HepG2 (cell line): ENCODE data around the gene PDIK1L. TPM values are rescaled to one million over a fixed set of nuclear protein-coding genes. Genes with fewer than 3 reads are reported as not detected.
A peak's percentile ranks its signal among the peaks of the same experiment; 100 is the strongest.

Experiments
- FOXO1 ChIP-seq: sonication (generic); formaldehyde crosslinking; IDR thresholded peaks from 2 replicates; pipeline ENCODE4 v1.4.0; 2020; ENCODE audit warnings: missing genetic modification reagents
- HHEX ChIP-seq: IDR thresholded peaks from 2 replicates; pipeline ENCODE4 v1.6.1; 2016; ENCODE audit warnings: control low read depth
- HNRNPH1 ChIP-seq: fragments of 200-400 bp; formaldehyde crosslinking; optimal IDR thresholded peaks from 2 replicates; pipeline ENCODE3; 2017; ENCODE audit warnings: mild to moderate bottlenecking, low read depth, low read length
- KLF16 ChIP-seq, 2 experiments: sonication (generic) in 1 of 2; formaldehyde crosslinking in 1 of 2; IDR thresholded peaks; 2 replicates each; pipeline versions ENCODE4 v1.6.1 to v1.8.0; 2016 to 2023; ENCODE audit warnings: missing genetic modification reagents in 2 of 2, missing compliant biosample characterization in 1 of 2
- MLLT10 ChIP-seq: sonication (generic); formaldehyde crosslinking; IDR thresholded peaks from 2 replicates; pipeline ENCODE4 v1.4.0; 2020; ENCODE audit warnings: missing genetic modification reagents
- RNF2 ChIP-seq: fragments of 450-650 bp; conservative IDR thresholded peaks from 2 replicates; pipeline ENCODE4 v1.6.1; 2016; ENCODE audit warnings: low read depth
- SRSF1 ChIP-seq: fragments of 200-400 bp; formaldehyde crosslinking; optimal IDR thresholded peaks from 2 replicates; pipeline ENCODE3; 2017; ENCODE audit warnings: mild to moderate bottlenecking, low read depth, low read length, moderate library complexity
- ZNF263 ChIP-seq: sonication (generic); formaldehyde crosslinking; IDR thresholded peaks from 2 replicates; pipeline ENCODE4 v1.4.0; 2020; ENCODE audit warnings: missing genetic modification reagents
- ZNF337 ChIP-seq: sonication (generic); formaldehyde crosslinking; IDR thresholded peaks from 2 replicates; pipeline ENCODE4 v1.5.1; 2020; ENCODE audit warnings: missing genetic modification reagents, low read depth, mild to moderate bottlenecking, borderline replicate concordance
- polyA plus RNA-seq, 8 experiments: library from polyadenylated mRNA; depleted of rRNA in 3 of 8; stranded (reverse) in 7 of 8; unstranded in 1 of 8; fragments of >200 nt; fragmentation: Illumina TruSeq in 4 of 8; extraction: Trizol in 4 of 8; gene quantifications; 2 replicates each; pipeline versions ENCODE4 v1.2.1 to v1.2.3, GENCODE V29; 2011 to 2016; ENCODE audit warnings: low read depth in 4 of 8, missing spikeins in 1 of 8, mixed read lengths in 1 of 8; ENCODE audit not compliant: insufficient read depth in 1 of 8
- total RNA-seq, 5 experiments: library from RNA; depleted of rRNA; stranded (reverse); fragments of >200 nt; fragmentation: Illumina TruSeq; extraction: Trizol; gene quantifications; 2 replicates each; pipeline ENCODE4 v1.2.3, GENCODE V29; 2016; ENCODE audit warnings: low read depth in 1 of 5
- TF ChIP-seq, protein P1 (sequence below): sonication (generic); formaldehyde crosslinking; IDR thresholded peaks from 2 replicates; pipeline ENCODE4 v1.4.0; 2020; ENCODE audit warnings: low read depth, mild to moderate bottlenecking, missing genetic modification reagents
- TF ChIP-seq, protein P2 (sequence below): sonication (generic); formaldehyde crosslinking; conservative IDR thresholded peaks from 2 replicates; pipeline ENCODE4 v1.4.0; 2020; ENCODE audit warnings: missing genetic modification reagents
- TF ChIP-seq, protein P3 (sequence below): sonication (generic); formaldehyde crosslinking; IDR thresholded peaks from 2 replicates; pipeline ENCODE4 v1.5.0; 2020; ENCODE audit warnings: missing genetic modification reagents
- TF ChIP-seq, protein P4 (sequence below): IDR thresholded peaks from 2 replicates; pipeline ENCODE4 v1.6.1; 2016; ENCODE audit warnings: missing compliant biosample characterization, missing genetic modification reagents, borderline replicate concordance
- TF ChIP-seq, protein P5 (sequence below): sonication (generic); formaldehyde crosslinking; IDR thresholded peaks from 2 replicates; pipeline ENCODE4 v1.4.0; 2020; ENCODE audit warnings: mild to moderate bottlenecking, missing genetic modification reagents
- TF ChIP-seq, protein P6 (sequence below): IDR thresholded peaks from 2 replicates; pipeline ENCODE4 v1.6.1; 2016; ENCODE audit warnings: low read depth, borderline replicate concordance
- TF ChIP-seq, protein P7 (sequence below): sonication (generic); formaldehyde crosslinking; conservative IDR thresholded peaks from 2 replicates; pipeline ENCODE4 v1.4.0; 2020; ENCODE audit warnings: missing genetic modification reagents
- TF ChIP-seq, protein P8 (sequence below): sonication (generic); formaldehyde crosslinking; IDR thresholded peaks from 2 replicates; pipeline ENCODE4 v1.4.0; 2020; ENCODE audit warnings: missing genetic modification reagents, mild to moderate bottlenecking, borderline replicate concordance
- TF ChIP-seq, protein P9 (sequence below): sonication (generic); formaldehyde crosslinking; IDR thresholded peaks from 2 replicates; pipeline ENCODE4 v1.9.0; 2021; ENCODE audit warnings: missing genetic modification reagents, mild to moderate bottlenecking, borderline replicate concordance

Gene PDIK1L
- total and polyA plus RNA-seq, 2 of the 13 experiments (the other 11 are each of a cell fraction or from before 2014, with no cell fraction given) = 1.9 to 4.6 TPM

DNA sequence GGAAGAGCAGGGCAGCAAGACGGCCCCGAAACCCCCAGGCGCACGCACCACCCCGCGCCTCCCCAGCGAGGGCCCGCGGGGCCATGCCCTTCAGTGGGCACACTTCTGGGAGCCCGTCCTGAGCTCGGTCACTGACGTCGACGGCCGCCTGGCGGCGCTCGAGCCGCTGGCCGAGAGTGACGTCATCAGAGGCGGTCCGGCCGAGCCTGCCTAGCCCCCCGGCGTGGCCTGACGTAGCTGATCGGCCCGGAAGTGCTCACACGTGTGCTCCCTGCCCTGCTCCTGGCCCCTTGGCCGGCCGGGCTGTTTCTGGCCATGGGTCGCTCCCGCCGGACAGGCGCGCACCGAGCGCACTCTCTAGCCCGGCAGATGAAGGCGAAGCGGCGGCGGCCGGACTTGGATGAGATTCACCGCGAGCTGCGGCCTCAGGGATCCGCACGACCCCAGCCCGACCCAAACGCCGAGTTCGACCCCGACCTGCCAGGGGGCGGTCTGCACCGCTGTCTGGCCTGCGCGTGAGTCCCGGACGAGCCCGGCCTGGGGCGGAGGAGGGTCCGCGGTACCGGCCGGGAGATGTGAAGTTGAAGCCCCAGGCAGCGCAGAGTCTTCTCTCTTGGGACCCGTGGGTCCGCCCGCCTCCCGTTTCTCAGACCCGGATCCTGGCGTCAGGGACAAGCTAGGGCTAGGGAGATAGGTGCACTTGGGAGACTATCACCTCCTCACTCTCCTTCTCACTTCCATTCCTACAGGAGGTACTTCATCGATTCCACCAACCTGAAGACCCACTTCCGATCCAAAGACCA, 58.2 kb downstream of the PDIK1L start, which contains the start of gene ZNF593 (continued):
- TF ChIP-seq, protein P1, sequence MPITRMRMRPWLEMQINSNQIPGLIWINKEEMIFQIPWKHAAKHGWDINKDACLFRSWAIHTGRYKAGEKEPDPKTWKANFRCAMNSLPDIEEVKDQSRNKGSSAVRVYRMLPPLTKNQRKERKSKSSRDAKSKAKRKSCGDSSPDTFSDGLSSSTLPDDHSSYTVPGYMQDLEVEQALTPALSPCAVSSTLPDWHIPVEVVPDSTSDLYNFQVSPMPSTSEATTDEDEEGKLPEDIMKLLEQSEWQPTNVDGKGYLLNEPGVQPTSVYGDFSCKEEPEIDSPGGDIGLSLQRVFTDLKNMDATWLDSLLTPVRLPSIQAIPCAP (CRISPR knock-in tag) = no peak
- TF ChIP-seq, protein P2, sequence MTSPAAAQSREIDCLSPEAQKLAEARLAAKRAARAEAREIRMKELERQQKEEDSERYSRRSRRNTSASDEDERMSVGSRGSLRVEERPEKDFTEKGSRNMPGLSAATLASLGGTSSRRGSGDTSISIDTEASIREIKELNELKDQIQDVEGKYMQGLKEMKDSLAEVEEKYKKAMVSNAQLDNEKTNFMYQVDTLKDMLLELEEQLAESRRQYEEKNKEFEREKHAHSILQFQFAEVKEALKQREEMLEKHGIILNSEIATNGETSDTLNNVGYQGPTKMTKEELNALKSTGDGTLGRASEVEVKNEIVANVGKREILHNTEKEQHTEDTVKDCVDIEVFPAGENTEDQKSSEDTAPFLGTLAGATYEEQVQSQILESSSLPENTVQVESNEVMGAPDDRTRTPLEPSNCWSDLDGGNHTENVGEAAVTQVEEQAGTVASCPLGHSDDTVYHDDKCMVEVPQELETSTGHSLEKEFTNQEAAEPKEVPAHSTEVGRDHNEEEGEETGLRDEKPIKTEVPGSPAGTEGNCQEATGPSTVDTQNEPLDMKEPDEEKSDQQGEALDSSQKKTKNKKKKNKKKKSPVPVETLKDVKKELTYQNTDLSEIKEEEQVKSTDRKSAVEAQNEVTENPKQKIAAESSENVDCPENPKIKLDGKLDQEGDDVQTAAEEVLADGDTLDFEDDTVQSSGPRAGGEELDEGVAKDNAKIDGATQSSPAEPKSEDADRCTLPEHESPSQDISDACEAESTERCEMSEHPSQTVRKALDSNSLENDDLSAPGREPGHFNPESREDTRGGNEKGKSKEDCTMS (CRISPR knock-in tag) = no peak
- peak in 1 of 2 experiments; percentile 88; a peak in 2 of 4 replicates for TF ChIP-seq KLF16 (CRISPR knock-in tag; IDR thresholded peaks at IDR 0.05)
- TF ChIP-seq, protein P3, sequence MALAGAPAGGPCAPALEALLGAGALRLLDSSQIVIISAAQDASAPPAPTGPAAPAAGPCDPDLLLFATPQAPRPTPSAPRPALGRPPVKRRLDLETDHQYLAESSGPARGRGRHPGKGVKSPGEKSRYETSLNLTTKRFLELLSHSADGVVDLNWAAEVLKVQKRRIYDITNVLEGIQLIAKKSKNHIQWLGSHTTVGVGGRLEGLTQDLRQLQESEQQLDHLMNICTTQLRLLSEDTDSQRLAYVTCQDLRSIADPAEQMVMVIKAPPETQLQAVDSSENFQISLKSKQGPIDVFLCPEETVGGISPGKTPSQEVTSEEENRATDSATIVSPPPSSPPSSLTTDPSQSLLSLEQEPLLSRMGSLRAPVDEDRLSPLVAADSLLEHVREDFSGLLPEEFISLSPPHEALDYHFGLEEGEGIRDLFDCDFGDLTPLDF (CRISPR knock-in tag) = peak; percentile 69; the same call in 1 of the 2 replicates
- TF ChIP-seq, protein P4, sequence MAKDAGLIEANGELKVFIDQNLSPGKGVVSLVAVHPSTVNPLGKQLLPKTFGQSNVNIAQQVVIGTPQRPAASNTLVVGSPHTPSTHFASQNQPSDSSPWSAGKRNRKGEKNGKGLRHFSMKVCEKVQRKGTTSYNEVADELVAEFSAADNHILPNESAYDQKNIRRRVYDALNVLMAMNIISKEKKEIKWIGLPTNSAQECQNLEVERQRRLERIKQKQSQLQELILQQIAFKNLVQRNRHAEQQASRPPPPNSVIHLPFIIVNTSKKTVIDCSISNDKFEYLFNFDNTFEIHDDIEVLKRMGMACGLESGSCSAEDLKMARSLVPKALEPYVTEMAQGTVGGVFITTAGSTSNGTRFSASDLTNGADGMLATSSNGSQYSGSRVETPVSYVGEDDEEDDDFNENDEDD (CRISPR knock-in tag) = peak; percentile 67; the same call in 1 of the 2 replicates
- TF ChIP-seq, protein P5, sequence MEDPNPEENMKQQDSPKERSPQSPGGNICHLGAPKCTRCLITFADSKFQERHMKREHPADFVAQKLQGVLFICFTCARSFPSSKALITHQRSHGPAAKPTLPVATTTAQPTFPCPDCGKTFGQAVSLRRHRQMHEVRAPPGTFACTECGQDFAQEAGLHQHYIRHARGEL (CRISPR knock-in tag) = peak; percentile 88; the same call in 1 of the 2 replicates
- TF ChIP-seq, protein P6, sequence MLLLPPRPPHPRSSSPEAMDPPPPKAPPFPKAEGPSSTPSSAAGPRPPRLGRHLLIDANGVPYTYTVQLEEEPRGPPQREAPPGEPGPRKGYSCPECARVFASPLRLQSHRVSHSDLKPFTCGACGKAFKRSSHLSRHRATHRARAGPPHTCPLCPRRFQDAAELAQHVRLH (CRISPR knock-in tag) = peak; percentile 93; the same call in 1 of the 2 replicates
- no peak for TF ChIP-seq MLLT10
- TF ChIP-seq, protein P7, sequence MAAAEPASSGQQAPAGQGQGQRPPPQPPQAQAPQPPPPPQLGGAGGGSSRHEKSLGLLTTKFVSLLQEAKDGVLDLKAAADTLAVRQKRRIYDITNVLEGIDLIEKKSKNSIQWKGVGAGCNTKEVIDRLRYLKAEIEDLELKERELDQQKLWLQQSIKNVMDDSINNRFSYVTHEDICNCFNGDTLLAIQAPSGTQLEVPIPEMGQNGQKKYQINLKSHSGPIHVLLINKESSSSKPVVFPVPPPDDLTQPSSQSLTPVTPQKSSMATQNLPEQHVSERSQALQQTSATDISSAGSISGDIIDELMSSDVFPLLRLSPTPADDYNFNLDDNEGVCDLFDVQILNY (CRISPR knock-in tag) = no peak
- peak; percentile 10; the same call in 1 of the 2 replicates for TF ChIP-seq FOXO1 (CRISPR knock-in tag)
- no peak for TF ChIP-seq SRSF1
- peak; percentile 64; the same call in 1 of the 2 replicates for TF ChIP-seq RNF2
- no peak for TF ChIP-seq HHEX (CRISPR knock-in tag)
- TF ChIP-seq ZNF263 (CRISPR knock-in tag) = peak; percentile 99
- no peak for TF ChIP-seq ZNF337 (CRISPR knock-in tag)
- TF ChIP-seq, protein P8, sequence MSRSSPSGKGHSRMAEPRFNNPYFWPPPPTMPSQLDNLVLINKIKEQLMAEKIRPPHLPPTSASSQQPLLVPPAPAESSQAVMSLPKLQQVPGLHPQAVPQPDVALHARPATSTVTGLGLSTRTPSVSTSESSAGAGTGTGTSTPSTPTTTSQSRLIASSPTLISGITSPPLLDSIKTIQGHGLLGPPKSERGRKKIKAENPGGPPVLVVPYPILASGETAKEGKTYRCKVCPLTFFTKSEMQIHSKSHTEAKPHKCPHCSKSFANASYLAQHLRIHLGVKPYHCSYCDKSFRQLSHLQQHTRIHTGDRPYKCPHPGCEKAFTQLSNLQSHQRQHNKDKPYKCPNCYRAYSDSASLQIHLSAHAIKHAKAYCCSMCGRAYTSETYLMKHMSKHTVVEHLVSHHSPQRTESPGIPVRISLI = peak; percentile 51; the same call in 1 of the 2 replicates
- no peak for TF ChIP-seq HNRNPH1
- TF ChIP-seq, protein P9, sequence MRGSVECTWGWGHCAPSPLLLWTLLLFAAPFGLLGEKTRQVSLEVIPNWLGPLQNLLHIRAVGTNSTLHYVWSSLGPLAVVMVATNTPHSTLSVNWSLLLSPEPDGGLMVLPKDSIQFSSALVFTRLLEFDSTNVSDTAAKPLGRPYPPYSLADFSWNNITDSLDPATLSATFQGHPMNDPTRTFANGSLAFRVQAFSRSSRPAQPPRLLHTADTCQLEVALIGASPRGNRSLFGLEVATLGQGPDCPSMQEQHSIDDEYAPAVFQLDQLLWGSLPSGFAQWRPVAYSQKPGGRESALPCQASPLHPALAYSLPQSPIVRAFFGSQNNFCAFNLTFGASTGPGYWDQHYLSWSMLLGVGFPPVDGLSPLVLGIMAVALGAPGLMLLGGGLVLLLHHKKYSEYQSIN (CRISPR knock-in tag) = no peak
